HG03432 (cell line): ENCODE measurements around the gene MLST8.
"Not testable (repeated sequence)": the region's sequence is repeated elsewhere in the genome, so short reads cannot be mapped to it uniquely, and the experiment has no call there.

Experiments used
- ATAC-seq: cut with Tn5 transposase; IDR thresholded peaks from one replicate; pipeline ENCODE4 v1.9.1; 2021; ENCODE audit warnings: mild to moderate bottlenecking, moderate library complexity; ENCODE audit not compliant: unreplicated experiment

Gene MLST8

DNA sequence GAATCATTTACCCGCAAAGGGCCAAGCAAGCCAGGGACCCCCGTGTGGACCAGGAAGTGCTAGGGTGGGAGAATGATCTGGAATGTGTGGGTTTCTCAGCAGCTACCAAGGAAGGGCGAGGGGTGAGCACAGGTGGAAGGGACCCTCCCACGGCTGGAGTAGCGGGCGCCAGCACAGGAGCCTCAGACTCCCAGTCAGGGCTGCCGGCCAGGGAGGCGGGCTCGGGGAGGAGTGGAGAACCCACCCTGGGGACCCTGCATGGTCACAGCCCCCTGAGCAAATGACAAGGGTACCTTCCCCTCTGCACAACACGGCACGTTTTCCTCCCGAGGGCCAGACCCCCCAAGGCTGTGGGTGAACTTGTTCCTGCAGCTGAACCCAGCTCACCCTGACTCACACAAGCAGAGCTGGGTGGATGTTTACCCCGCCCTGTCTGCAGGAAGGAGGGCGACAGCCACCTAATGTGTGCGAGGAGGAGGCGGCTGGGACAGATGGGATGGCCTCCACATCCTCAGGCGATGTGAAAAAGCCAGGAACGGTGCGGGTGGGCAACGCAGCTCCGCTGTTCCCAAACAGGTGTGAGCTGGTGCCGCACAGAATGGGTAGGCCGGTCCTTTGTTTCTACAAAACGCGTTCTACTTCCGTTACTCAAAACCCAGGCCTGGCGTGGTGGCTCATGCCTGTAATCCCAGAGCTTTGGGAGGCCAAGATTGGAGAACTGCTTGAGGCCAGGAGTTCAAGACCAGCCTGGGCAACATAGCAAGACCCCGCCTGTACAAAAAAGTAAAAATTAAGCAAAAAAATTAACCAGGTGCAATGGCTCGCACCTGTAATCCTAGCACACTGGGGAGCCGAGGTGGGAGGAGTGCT lies 39.9 kb downstream of the MLST8 start:
- ATAC-seq = no peak

GRCh38 chr16:2246301-2246885 lies 41.1 kb downstream of the MLST8 start:
- ATAC-seq = no peak

- ATAC-seq = no peak
These were observed 45.5 kb downstream of the MLST8 start for GRCh38 chr16:2250652-2251295.

- peak; percentile 83 for ATAC-seq
These were observed 46.2 kb downstream of the MLST8 start, which contains the start of gene ECI1 for GRCh38 chr16:2251296-2252111. TSS of gene ECI1 (minus strand) at chr16:2251587. CDS start at chr16:2251566, 21 bp downstream.

DNA sequence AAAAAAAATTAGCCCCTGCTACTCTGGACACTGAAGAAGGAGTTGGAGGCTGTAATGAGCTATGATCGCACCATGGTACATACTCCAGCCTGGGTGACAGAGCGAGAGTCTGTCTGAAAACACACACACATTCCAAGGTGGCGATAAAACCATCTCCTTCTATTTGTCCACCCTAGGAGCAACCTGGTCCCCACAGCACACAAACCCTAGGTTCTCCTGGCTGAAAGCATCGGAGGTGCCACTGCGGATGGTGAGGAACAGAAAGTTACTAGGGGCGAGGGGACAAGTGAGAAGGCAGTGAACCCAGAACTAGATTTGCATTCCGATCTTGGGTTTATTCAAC lies 47.5 kb downstream of the MLST8 start:
- ATAC-seq = no peak

DNA sequence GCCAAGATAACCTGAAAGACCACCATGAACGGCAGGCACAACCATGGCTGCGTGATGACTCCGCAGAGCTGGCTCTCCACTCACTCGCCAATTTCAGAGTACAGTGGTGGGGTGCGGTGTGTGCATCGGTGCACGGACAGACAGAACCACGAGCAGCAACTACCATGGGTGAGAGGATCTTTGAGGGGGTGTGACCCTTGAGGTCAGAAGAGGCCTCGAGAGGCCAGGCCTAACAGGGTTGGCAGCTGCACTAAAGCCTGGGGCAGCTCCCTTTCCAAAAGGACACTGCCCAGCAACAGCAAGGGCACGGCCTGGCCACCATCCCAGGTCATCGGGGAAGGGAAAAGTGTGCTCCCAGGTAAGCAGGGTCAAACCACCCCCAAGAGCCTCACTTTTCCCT lies 48.0 kb downstream of the MLST8 start:
- no peak for ATAC-seq

GRCh38 chr16:2256531-2257140 lies 51.4 kb downstream of the MLST8 start:
- ATAC-seq = no peak

DNA sequence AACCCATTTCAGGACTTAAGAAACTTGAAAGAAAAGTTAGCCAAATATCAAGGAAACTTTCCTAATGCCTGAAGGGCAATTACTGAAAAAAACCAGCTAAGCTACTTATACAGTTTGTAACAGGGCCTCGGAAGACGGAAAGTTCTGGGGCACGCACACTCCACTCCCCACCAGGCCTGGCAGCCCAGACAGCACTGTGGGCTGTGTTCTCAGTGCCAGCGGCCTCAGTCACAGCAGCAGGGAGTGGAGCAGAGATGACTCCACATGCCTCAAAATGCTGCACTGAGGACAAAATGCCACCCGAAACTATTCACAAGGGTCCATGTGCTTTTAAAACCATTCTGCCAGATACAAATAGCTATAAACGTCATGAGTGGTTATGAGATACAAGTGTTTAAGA lies 52.5 kb downstream of the MLST8 start:
- ATAC-seq = no peak

DNA sequence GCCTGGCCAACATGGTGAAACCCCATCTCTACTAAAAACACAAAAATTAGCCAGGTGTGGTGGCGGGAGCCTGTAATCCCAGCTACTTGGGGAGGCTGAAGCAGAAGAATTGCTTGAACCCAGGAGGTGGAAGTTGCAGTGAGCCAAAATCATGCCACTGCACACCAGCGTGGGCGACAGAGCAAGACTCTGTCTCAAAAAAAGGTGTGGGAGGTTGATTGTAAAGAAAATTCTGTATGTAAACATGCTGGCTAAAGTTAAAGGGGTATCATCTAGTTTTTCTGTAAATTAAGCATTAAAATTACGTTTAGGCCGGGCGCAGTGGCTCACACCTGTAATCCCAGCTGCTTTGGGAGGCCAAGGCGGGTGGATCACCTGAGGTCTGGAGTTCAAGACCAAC lies 53.3 kb downstream of the MLST8 start:
- not testable (repeated sequence) for ATAC-seq
